Activated CD4-positive, alpha-beta T cell treated with anti-CD3 and anti-CD28 coated beads for 4 hours (primary cell): ENCODE data around the gene RTEL1.

Experiments used
- DNase-seq, 2 donors: peaks; one replicate each; pipeline ENCODE4 v3.0.0-alpha.2; 2020

Gene RTEL1

DNA sequence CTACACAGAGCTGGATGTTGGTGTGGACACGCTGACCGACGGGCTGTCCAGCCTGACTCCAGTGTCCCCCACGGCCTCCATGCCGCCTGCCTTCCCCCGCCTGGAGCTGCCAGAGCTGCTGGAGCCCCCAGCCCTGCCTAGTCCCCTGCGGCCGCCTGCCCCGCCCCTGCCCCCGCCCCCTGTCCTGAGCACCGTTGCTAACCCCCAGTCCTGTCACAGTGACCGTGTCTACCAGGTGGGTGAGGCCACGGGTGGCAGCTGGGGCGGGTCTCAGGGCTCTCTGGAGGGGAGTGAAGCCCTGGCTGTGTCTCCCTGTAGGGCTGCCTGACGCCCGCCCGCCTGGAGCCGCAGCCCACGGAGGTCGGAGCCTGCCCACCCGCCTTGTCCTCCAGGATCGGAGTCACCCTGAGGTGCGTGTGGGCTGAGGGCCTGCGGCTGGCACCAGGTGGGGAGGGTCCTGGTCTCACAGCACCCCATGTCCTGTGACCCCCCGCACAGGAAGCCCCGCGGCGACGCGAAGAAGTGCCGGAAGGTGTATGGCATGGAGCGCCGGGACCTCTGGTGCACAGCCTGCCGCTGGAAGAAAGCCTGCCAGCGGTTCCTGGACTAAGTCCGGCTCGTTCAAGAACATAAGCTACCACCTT is 84.4 kb downstream of the RTEL1 start:
- DNase-seq: no peak

DNA sequence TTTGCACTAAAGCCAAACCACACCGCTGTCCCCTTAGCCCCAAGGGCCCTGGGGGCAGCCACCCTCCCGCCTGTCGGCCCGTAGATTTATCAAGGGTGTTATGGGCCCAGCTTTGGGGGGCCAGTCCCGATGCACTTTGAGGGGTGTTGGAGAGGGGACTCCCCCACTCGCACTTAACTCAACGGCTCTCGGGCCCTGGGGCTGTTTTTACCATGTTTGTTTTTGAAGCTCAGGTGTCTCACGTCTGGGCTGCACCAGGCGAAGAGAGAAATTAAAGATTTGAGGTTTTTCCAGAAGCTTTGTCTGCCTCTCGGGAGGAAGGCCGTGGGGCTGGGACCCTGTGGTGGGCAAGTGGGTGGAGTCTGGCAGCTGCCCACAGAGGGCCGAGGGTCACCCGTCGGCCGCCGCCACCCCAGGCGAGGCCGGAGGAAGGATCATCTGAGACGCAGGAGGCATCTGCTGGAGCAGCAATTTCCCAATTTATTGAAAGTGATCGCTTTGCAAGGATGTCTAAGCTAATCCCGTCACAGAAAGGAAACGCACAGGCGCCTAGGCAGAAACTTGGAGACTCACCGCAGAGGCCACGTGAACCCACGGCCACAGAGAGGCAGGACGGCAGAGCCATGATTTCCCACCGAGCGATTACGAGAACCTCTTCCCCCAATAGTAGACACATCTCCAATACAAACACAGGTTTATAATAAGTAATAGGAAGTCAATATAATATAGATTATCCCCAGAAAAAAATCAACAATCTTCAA is 85.3 kb downstream of the RTEL1 start:
- DNase-seq: no peak

DNA sequence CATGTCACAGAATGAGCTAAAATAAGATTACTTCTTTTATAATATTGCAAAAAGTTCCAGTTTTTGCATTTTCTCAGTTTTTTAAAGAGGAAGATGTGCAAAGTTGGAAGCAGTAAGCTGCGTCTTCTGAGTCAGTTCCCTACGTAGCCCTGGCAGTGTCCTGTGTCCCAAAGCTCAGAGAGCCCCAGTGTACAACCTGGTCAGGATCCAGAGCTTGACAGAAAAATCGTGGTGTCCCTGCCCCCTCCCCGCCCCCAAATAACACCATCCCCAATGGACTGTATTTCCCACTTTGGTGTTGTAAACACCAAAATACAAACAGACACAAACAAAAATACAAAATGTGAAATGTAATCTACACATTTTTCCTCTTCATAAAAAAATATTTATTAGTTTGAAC is 86.0 kb downstream of the RTEL1 start:
- DNase-seq: no peak

DNA sequence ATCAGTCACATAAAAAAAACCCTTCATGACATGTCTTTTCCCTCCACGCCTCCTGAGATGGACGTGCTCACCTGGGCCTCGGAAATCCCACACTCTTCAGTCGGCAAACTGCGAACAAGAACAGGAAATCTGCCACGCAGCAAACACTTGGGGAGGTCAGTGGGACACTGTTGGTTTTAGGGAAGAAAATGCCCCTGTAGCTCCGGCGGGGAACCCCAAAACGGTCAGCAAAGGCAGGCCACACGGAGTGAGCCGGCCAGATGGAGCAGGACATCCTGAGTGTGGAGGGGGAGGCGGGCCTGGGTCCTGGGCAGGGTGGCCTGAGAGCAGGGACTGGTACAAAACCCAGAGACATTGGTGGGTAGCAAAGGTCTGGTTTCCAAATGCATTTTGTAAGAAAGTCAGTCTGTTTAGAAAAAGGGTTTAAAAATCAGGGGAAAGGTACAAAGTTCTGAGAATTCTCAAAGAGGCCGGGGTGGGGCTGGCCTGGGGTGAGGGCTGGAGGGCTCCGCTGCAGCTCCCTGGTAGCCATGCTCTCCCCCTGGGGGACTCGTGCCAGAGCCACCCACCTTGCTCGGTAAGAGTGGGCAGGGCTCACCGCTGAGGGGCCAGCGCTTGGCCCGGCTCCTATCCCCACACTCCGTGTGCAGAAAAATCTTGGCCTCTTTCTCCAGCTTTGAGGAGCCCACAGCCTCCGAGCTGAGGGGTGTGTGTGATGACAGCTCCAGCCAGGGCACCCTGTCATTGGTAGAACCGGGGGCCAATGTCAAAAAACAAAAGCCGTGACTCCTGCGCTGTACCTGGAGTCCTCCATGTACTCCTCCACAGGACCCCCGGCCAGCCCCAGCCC is 86.7 kb downstream of the RTEL1 start:
- no peak for DNase-seq

DNA sequence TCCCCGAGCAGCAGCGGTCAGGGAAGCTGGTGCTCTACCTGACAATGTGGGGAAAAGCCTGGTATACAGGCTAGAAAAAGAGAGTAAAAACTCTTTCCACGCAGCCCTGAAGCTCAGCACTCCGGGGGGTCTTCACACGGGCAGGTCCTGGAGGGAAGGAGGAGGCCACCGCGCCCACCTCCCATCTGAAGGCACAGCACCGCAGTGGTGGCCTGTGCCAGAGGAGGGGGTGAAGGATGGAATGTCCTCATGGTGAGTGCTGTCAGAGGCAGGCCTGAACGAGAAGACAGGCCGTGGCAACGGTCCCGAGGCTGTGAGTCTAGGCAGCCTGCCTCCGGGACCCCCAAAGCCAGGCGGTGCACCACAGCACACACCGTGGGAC is 87.3 kb downstream of the RTEL1 start:
- DNase-seq: no peak
